Measurements from ENCODE around the gene RAB33A.
"Not testable (repeated sequence)": the region's sequence is repeated elsewhere in the genome, so short reads cannot be mapped to it uniquely, and the experiment has no call there.

Gene RAB33A

DNA sequence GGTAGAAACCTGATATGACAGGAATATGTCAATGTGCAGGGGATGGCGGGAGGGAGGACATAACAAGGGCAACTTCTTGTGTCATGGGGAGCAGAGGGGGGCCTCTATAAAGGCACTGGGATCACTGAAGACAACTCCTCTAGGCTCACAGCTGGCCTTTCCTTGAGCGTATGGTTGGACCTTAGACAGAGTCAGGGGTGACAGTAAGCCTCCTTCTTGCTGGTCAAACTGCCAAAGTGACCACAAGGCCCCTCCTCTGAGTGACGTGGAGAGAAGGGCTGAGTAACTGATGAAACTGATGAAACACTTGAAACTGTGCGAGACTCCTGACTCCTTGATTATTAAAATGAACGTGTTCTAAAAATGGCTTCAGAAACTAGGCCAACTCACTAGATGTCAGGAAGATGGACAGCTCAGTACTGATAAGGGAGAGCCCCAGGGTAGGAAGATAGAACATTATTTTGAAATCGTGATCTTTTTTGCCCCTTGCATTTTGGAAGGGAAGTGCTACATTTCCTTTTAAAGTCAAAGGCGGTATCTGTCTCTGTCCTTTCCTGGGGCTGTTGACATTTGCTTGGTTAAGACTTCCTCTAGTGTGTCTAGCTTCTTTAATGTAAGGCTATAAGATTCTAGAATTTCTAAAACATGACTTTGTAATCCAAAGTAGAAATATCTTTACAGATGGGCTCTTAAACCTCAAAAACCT is 1.6 kb downstream of the RAB33A start:
- peak; percentile 60 to 64 for DNase-seq

DNA sequence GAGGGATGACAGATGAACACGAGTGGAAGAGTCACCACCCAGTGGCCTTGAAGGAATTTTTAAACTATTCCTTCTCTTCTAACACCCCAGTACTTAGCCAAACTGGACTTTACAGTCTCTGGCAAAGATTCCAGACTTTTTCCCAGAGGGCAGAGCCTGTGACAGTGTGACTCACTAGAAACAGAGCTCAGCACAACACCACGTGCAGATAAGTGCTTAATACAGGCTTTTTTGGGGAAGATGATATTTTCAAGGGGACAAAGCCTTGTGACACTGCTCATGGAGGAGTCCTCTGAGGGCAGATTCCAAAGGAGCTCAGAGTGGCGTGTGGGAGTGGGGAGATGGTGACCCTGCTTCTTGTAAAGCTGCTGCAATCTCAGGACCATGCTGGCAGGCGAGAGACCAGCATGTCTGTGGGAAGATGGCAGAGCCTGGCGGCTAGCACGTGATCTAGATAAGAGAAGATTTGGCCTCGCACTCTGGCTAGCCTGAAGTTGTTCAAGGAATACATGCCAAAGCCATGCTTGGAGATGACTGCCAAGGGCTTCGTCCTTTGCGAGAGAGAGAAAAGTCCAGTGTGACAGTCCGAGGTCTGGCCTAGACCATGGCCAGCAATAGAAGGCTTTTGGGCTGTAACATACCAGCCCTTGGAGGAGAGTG is 2.4 kb downstream of the RAB33A start:
- DNase-seq, result no peak

DNA sequence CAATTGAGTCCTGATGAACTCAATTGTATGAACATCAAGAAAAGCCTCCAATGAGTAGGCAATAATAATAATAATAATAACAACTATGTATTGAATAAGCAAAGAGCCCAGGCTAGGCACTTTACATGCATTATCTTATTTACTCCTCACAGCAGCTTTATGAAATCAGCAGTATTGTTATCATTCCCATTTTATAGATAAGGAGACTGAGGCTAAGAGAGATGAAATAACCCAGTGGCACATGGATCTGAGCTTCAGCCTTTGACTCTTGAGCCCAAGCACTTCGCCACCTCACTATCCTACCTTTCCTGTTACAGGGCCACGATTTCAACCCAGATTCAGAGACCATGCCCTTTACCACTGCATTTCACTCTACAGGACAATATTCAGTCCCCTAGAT is 3.2 kb downstream of the RAB33A start:
- DNase-seq, result no peak

DNA sequence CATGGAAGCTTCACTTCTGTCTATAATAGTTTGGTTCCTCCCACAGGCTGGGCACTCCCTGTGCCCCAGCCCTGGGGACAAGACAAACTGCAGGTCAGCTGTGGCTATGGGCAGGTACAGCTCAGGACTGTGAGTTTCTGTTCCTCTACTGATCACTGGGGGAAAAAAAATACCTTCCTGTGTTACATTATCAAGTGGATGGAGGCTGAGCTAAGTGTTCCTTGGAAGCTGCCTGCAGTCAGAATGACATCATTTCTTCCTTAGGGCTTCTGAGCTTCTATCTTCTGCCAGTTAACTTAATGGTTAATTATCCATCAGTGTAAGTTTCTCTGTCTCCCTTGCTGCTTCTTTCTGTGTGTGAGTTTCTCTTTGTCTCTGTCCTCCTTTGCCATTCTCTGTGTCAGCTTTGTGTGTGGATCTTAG is 4.6 kb downstream of the RAB33A start:
- no peak for DNase-seq

DNA sequence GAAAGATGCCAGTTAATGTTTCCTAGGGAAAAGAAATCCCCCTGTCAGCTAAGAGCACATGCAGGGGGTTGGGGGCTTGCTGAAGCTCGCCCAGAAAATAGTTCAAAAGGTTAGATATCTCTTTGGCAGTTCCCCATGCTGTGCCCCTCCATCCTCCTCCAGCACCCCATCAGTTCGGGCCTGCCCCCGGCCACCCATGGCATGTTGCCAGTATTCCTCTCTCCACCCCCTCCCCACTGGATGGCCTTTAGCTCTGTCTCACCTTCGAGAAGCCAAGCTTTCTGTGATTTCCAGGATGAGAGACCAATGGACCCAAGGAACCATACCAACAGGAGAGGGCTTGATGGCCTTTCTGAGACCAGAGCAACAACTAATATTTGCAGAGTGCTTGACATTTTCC is 5.2 kb downstream of the RAB33A start:
- DNase-seq, result no peak

DNA sequence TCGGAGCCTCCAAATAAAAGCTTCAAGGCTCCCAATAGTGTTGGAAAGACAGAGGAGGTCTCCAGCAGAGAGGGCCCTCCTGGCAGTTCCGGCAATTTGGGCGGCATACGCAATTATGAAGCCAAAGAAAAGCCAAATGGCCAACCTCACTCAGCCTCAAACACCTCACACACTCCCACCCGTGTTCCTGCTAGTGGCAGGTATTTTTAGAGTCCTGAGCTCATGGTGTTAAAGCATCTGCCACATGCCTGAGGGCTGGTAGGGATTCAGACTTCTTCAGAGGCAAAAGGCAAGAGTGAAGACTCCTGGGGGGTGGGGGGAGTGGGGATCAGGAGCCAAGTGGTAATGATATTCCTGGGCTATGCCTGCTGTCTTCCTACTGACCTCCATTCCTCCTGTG is 7.4 kb downstream of the RAB33A start:
- no peak for DNase-seq

DNA sequence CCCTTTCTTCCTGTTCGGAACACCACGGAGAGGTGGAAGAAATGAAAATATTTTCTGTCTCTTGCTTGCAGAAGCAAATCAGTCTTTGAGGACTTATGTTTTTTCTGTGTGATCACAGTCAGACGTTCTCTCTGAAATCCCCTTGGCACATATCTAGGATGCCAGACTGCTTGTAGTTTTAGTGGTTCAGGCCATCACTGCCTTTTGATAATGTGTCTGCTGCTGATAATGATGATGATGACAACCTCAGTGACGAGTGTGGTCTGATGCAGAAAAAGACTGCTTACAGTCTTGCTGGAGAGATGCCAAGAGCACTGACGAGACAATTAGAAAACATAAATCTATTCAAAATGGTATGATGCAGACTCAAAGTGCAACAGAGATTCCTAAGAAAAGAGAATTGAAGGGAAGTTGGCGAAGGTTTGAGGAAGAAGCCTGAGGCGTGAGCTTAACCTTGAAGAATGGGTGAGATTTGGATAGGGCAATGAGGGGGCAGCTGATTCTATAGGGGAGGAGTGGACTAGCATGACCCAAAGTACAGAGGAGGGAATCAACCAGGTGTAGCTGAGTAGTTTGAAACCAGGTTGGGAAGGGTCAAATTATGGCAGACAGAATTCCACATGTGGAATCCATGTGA is 7.9 kb downstream of the RAB33A start:
- DNase-seq, result no peak

DNA sequence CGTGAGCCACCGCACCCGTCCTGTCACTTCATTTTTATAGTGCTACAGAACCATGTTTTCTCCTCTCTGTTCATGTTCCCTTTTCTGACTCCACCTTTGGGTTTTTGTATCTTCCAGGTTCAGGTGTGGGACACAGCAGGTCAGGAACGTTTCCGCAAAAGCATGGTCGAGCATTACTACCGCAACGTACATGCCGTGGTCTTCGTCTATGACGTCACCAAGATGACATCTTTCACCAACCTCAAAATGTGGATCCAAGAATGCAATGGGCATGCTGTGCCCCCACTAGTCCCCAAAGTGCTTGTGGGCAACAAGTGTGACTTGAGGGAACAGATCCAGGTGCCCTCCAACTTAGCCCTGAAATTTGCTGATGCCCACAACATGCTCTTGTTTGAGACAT is 12.4 kb downstream of the RAB33A start:
- no peak for DNase-seq

DNA sequence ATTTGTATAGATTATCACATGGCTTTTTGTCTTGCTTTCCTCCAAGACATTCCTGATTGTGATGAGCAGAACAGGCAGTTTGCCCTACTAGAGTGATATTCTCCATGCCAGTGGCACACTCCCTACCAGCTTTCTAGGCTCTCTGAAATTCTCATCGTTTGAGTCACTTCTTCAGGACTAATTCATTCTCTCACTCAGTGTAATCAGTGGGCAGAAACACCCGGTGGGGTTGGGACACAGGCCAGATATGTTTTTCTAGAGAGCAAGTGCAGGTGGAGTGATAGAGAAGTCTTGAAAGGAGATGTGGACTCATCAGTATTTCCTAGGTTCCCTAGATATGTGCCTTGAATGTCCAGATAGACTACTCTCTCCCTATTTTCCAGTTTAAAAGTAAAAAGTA is 13.1 kb downstream of the RAB33A start:
- DNase-seq, result no peak

DNA sequence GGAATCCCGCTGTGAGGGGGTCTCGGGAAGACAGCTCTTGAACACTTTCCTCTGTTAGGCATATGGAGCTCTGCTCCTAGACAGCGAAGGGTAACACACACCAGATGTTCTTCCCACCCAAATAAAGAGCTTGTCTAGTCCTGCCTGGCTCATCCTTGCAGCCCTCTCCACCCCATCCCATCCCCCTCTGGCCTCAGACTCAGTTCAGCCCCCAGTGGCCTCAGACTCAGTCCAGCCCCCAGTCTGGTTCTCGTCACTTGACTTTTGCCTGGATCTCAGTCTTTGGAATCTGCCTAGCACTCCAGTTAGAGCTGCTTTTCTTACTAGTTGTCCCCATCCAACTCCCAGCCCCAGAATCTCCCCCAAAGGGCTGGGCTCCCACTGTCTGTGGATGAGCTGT is 14.9 kb downstream of the RAB33A start:
- no peak for DNase-seq

DNA sequence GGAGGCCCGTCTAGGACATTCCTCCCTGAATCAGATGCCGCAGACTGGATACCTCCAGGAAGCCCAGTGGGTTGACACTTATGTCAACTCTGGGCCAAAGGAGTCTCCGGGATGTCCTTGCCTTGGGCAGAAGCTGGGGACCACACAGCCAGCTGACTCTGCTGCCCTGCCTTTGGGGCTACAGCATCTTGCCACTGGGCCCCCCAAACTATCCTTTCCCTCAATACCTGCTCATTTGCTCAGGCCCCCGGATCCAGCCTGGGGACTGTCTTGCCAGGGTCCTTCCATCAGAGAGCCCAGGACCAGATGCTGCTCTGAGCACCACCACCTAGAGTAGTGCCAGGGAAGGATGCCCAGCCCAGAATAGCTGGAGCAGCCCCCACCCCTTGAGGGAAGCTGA is 19.0 kb downstream of the RAB33A start:
- DNase-seq, result no peak

DNA sequence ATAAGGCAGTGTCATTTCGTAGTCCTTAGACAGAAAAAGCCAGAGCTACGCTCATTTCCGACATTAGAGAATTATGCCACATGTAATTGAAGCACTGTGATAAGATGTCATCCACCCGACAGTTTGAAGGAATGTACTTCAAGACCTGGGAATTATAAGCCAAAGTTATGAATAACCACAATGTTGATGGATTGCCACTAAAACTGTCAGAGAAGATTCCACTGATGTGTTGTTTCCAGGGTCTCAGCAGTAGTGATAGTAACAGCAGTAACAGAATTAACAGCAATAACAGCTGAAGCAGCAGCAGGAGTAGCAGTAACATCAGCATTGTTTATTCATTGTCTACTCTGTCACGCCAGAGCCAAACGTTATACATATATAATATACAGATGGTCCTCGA is 24.7 kb downstream of the RAB33A start:
- DNase-seq, result no peak

DNA sequence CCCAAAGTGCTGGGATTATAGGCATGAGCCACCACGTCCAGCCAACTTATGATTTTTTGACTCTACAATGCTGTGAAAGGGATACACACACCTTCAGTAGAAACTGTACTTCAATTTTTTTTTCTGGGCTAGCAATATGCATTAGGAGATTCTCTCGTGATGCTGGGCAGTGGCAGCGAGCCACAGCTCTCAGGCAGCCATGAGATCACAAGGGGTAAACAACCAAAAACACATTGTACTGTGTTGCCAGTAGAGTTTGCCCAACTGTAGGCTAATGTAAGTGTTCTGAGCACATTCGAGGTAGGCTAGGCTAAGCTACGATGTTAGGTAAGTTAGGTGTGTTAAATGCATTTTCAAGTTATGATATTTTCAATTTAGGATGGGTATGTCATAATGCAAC is 25.7 kb downstream of the RAB33A start:
- DNase-seq, result no peak

DNA sequence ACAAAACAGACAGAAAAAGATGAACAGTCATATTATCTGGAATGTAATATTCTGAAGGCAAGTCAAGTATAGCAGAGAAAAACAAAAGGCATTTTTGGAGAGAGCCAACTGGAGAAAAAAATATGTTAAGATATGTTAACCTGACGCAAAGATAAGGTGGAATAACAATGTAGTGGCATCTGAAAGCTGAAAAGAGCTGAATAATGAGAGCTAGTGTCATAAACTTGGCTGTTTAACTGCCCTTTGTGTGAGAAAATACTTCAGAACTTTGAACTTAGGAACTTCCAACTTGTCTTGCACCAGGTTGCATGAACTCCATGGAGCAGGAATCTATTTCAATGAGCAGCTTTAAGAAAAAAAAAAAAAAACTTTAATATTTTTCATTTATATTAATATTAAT is 32.9 kb downstream of the RAB33A start:
- no peak for DNase-seq

DNA sequence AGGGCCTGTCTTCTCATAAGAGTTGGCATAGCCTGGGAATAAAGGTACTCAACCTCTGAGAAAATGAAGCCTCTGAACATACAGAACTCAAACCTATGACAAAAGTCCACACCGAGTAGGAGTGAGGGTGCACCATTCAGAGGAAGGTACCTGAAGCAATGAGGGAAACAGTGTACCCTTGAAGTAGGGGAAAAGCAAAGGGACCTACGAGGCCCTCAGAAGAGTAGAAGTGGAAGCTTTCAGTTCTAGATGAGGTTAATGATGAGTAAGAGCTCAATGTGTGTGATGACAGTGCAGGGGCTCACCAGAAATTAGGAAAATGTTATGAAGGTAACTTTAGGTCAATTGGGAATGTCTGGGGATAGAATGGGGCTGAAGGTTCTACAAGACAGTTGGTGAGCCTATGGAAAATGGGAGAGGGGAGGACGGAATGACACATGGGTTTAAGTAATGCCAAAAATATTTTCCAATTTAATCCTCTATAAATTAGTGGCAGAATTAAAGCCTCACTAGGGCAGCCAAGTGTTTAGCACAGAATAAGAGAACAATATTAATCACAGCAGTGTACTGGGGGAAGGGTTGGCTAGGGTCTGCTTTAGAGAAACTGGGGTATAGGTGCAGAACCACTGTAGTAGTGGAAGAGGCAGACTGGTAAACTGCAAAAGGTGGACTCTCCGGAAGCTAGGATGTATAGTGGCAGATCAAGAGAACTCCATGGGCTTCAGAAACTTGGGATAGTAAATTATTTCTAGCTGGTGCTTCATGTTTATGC is 39.8 kb downstream of the RAB33A start:
- no peak for DNase-seq

DNA sequence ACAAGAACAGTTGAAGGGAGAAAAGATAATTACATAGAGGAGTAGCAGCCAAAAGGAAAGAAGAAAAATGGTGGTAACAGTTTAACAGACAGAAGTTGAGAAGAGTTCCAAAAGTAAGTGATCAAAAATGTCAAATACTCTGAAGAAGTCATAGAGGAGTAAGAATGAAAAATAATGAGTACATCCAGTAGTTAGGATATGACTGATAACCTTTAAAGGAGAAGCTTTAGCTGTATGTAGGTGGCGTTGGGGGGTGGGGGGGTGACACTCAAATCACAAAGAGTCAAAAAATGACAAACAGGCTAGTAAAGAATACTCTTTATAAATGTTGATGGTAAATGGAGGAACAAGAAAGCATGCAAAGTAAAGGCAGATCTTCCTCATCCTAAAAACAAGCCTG is 40.6 kb downstream of the RAB33A start:
- no peak for DNase-seq

DNA sequence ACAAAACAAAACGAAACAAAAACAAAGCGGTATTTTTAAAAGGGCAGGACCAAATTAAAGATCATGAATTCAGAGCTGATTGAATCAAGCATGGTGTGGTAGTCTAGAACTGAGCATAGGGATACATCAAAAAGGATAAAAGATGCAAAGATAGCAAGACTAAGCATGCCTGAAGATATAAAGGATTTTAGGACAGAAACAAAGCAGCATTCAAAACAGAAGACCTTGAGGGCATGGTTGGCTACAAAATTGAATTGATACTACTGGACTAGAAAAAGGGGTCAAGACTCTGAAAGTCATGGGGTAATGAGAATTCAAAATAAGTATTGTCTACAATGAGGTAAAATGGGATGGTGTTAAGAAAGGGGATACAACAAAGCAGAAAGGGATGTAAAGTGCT is 41.6 kb downstream of the RAB33A start:
- DNase-seq, result no peak

DNA sequence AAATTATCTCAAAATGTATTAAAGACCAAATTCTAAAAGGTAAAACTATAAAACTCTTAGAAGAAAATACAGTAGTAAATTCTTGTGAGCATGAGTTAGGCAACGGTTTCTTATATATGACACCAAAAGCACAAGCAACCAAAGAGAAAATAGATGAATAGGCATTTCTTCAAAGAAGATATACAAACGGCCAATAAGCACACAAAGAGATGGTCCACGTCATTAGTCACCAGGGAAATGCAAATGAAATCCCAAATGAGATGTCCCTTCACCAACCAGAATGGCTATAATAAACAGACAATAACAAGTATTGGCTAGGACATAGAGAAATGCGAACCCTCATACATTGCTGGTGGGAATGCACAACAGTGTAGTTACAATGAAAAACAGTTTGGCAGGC is 44.6 kb downstream of the RAB33A start:
- DNase-seq, result no peak

DNA sequence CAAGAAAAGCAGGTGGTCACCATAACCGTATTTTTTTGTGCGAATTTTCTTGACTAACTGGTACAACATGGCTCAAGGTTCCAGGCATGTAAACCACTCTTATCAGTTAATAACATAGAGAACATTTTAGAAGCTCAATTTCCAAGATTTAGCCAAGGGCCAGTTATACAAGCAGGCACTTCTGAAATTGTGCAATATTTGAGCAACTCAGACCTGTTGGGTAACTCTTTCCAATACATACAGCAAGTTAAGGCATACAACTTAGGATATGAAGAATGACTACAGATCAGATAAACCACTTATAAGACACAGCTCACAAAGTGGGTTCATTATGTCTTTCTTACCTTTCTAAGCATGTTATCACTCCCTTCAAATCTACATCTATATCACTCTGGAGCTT is 53.0 kb downstream of the RAB33A start:
- DNase-seq, result no peak

DNA sequence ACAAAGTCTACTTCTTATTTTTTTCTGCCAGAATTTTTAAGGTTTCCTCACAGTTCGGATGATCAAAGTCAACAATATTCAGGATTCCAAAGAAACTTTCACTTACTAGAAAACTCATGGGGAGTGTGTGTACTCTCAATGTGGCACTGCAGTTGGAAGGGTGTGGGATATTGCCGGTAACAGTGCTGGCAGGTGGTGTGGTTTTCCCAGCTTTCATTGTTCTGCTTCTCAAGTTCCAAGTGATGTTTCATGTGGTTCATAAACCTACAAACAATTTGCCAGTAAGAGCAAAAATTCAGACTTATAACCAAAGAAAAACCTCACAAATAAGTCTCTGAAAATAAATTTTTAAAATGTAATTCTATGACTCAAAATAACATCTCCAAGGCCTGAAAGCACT is 57.1 kb downstream of the RAB33A start:
- DNase-seq, result no peak

DNA sequence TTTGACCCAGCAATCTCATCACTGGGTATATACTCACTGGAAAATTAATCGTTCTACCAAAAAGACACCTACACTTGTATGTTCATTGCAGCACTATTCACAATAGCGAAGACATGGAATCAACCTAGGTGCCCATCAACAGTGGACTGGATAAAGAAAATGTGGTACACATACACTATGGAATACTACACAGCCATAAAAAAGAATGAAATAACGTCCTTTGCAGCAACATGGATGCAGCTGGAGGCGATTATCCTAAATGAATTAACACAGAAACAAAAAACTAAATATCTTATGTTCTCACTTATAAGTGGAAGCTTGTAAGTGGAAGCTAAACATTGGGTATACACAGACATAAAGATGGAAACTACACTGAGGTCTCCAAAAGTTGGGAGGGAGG is 59.4 kb downstream of the RAB33A start:
- DNase-seq, result not testable (repeated sequence)
